Mesodermal cell (in vitro differentiated cells): ENCODE results near the gene CAND1.
"Not testable (repeated sequence)": the region's sequence is repeated elsewhere in the genome, so short reads cannot be mapped to it uniquely, and the experiment has no call there.

Experiments
- H3K27ac ChIP-seq: 2 replicates; pipeline ENCODE4 v1.7.0; 2013; ENCODE audit warnings: mild to moderate bottlenecking, low read depth, low read length, moderate library complexity; ENCODE audit not compliant: severe bottlenecking
- H3K36me3 ChIP-seq: 2 replicates; pipeline ENCODE4 v1.7.1; 2013; ENCODE audit warnings: mild to moderate bottlenecking, low read length, moderate library complexity; ENCODE audit not compliant: control insufficient read depth, insufficient read depth
- H3K4me1 ChIP-seq: one replicate; pipeline ENCODE4 v1.7.1; 2013; ENCODE audit warnings: mild to moderate bottlenecking, low read length; ENCODE audit not compliant: insufficient read depth, control insufficient read depth, poor library complexity, severe bottlenecking
- H3K4me3 ChIP-seq: 2 replicates; pipeline ENCODE4 v1.7.0; 2013; ENCODE audit warnings: low read length, control low read depth, mild to moderate bottlenecking; ENCODE audit not compliant: insufficient read depth, poor library complexity, severe bottlenecking; ENCODE audit errors: extremely low read depth
- H3K9me3 ChIP-seq: 2 replicates; pipeline ENCODE4 v1.7.1; 2013; ENCODE audit warnings: mild to moderate bottlenecking, low read length, moderate library complexity; ENCODE audit not compliant: control insufficient read depth
- WGBS, 2 experiments: methylation state at CpG; one replicate each; pipeline ENCODE4 v1.1.5; 2013; ENCODE audit warnings: missing lambda C conversion rate in 2 of 2; ENCODE audit not compliant: insufficient coverage in 2 of 2; 5-methylcytosine and 5-hydroxymethylcytosine counted together

CAND1 gene

DNA sequence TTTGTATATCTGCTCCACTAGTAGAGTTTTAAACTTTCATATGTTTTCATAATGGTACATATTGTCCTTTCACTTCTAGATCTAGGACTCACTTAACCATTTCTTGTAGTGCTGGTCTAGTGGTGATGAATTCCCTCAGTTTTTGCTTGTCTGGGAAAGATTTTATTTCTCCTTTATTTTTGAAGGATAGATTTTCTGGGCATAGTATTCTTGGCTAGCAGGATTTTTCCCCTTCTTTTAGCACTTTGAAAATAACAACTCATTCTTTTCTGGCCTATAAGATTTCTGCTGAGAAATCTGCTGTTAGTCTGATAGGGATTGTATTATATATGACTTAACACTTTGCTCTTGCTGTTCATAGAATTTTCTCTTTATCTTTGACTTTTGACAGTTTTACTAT lies 69.3 kb downstream of the CAND1 start:
- Histone ChIP-seq H3K4me3 (no peak overlapping the region), H3K9me3 (peaks cover 23% of the 10 kb centered on the region), H3K27ac (no peak overlapping the region), H3K4me1 (no peaks in the 10 kb centered on the region), H3K36me3 (no peaks in the 10 kb centered on the region)

GRCh38 chr12:67339530-67339929 lies 70.4 kb downstream of the CAND1 start:
- WGBS, 2 experiments: 86% methylated on average over 1 of the region's 1 CpG; no CpG with 5 or more reads in 1 of the 2 experiments
- H3K4me1 ChIP-seq: no peaks in the 10 kb centered on the region
- no peaks in the 10 kb centered on the region for H3K36me3 ChIP-seq
- no peak overlapping the region for H3K27ac ChIP-seq
- H3K9me3 ChIP-seq: peaks cover 23% of the 10 kb centered on the region
- no peak overlapping the region for H3K4me3 ChIP-seq

DNA sequence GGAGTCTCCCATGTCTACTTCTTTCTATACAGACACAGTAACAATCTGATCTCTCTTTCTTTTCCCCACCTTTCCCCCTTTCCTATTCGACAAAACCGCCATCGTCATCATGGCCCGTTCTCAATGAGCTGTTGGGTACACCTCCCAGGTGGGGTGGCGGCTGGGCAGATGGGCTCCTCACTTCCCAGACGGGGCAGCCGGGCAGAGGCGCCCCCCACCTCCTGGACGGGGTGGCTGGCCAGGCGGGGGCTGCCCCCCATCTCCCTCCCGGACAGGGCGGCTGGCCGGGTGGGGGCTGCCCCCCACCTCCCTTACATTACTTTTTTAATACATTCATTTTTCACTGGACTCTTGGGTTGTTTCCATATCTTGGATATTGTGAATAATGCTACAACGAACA lies 71.9 kb downstream of the CAND1 start:
- not testable (repeated sequence) for H3K36me3 ChIP-seq, H3K27ac ChIP-seq, H3K4me3 ChIP-seq, H3K4me1 ChIP-seq
- peaks cover 23% of the 10 kb centered on the region for H3K9me3 ChIP-seq
- WGBS, 2 experiments: 80 to 99% methylated on average over 1 to 6 of the region's 14 CpGs

DNA sequence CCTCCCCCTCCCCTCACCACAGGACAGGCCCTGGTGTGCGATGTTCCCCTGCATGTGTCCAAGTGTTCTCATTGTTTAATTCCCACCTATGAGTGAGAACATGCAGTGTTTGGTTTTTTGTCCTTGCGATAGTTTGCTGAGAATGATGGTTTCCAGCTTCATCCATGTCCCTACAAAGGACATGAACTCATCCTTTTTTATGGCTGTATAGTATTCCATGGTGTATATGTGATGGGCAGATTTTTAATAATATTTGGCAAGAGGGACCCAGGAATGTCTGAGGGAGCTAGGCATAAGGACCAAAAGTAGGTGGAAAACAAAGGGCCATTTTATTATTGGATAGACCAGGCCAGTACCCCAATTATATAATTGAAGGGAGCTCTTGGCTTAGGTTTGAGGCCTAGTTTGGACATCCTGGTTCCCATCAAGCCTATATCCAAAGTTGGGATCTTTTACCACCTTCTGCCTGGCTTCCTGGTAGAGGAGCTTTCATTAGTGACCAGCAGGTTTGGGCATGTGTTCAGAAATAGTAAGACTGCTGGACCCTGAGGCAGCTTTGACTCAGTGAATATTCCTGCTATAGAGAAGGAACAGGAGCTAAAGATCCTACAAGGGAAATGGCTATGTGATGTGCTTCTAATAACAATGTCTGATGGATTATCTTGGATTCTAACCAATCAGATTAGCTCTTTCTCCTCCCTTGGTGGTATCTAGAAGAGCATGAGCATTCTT lies 76.0 kb downstream of the CAND1 start:
- Histone ChIP-seq H3K4me1 (no peaks in the 10 kb centered on the region), H3K27ac (no peak overlapping the region), H3K9me3 (peaks cover 6% of the 10 kb centered on the region), H3K4me3 (no peak overlapping the region), H3K36me3 (no peaks in the 10 kb centered on the region)
- WGBS, 2 experiments: no CpG with 5 or more reads among the region's 2 CpGs

DNA sequence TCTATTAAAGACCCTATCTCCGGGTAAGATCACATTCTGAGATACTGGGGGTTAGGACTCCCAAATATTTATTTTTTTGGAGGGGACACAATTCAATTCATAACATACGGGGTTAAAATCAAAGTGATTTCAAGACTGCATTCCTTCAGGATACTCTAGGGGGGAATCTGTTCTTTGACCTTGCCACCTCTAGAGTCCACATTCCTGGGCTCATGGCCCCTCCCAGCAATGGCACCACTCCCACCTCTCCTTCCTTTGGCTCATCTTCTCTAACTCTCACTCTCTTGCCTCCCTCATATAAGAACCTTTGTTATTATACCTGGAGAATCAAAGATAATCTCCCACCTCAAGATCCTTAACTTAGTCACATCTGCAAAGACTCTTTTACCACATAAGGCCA lies 79.5 kb downstream of the CAND1 start:
- no peak overlapping the region for H3K4me3 ChIP-seq
- no peaks in the 10 kb centered on the region for H3K4me1 ChIP-seq
- peaks cover 6% of the 10 kb centered on the region for H3K9me3 ChIP-seq
- WGBS, 2 experiments: 80% methylated on average over 1 of the region's 2 CpGs; no CpG with 5 or more reads in 1 of the 2 experiments
- no peak overlapping the region for H3K27ac ChIP-seq
- no peaks in the 10 kb centered on the region for H3K36me3 ChIP-seq

DNA sequence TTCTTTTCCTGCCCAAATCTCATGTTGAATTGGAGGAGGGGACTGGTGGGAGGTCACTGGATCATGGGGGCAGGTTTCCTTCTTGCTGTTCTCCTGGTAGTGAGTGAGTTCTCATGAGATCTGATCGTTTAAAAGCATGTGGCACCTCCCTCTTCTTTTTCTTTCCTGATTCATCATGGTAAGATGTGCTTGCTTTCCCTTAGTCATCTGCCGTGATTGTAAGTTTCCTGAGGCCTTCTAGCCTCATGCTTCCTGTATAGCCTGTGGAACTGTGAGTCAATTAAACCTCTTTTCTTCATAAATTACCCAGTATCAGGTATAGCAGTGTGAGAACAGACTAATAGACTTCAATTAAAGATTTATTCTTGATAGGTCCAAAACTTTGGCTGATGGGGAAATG lies 83.5 kb downstream of the CAND1 start:
- Histone ChIP-seq H3K9me3 (peaks cover 6% of the 10 kb centered on the region), H3K4me3 (no peak overlapping the region), H3K27ac (no peak overlapping the region), H3K36me3 (no peaks in the 10 kb centered on the region), H3K4me1 (no peaks in the 10 kb centered on the region)
- 78 to 100% methylated on average over 1 to 2 of the region's 2 CpGs for WGBS, 2 experiments

DNA sequence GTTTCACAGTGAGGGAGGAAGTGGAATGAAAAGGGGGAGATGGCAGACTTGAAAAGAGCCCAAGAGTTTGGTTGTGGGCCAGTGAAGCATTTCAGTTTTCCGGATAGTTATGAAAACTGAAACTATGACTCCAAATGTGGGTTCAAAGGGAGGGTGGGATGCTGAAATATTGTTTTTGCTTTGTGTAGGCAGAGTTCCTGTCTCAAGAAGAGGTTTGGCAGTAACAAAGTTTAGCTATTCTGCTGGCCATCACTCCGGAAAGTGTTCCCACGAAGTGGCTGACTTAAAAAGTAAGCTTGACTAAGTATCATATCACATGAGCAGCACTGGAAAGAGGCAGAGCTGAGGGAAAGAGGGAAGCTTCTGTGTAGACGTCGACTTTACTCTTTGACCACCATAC lies 85.2 kb downstream of the CAND1 start:
- peaks cover 5% of the 10 kb centered on the region for H3K4me1 ChIP-seq
- 94 to 100% methylated on average over 2 to 3 of the region's 5 CpGs for WGBS, 2 experiments
- H3K36me3 ChIP-seq: no peaks in the 10 kb centered on the region
- H3K27ac ChIP-seq: no peak overlapping the region
- H3K9me3 ChIP-seq: no peaks in the 10 kb centered on the region
- H3K4me3 ChIP-seq: no peak overlapping the region

- H3K36me3 ChIP-seq: no peaks in the 10 kb centered on the region
- H3K27ac ChIP-seq: no peak overlapping the region
- peaks cover 5% of the 10 kb centered on the region for H3K4me1 ChIP-seq
- no CpG with 5 or more reads among the region's 1 CpG for WGBS, 2 experiments
- H3K9me3 ChIP-seq: no peaks in the 10 kb centered on the region
- no peak overlapping the region for H3K4me3 ChIP-seq
Observed at GRCh38 chr12:67354966-67355365, 85.8 kb downstream of the CAND1 start.

GRCh38 chr12:67355428-67356379 lies 86.5 kb downstream of the CAND1 start:
- Histone ChIP-seq H3K4me1 (peaks cover 5% of the 10 kb centered on the region), H3K9me3 (peaks cover 2% of the 10 kb centered on the region), H3K4me3 (no peak overlapping the region), H3K36me3 (no peaks in the 10 kb centered on the region), H3K27ac (no peak overlapping the region)
- WGBS, 2 experiments: 34% methylated on average over 5 of the region's 8 CpGs; no CpG with 5 or more reads in 1 of the 2 experiments

- Histone ChIP-seq H3K9me3 (peaks cover 4% of the 10 kb centered on the region), H3K4me1 (peaks cover 5% of the 10 kb centered on the region), H3K36me3 (no peaks in the 10 kb centered on the region), H3K27ac (no peak overlapping the region), H3K4me3 (no peak overlapping the region)
- WGBS, 2 experiments: no CpG with 5 or more reads among the region's 1 CpG
Observed at GRCh38 chr12:67356380-67356774, 87.2 kb downstream of the CAND1 start.
